DND-41 (cell line): ENCODE results near the gene HOTAIR.

ENCODE experiments used
- ATAC-seq: fragments of 200-7000 bp; cut with Tn5 transposase; 3 replicates; pipeline ENCODE4 v1.9.1; 2021; ENCODE audit warnings: low read depth; ENCODE audit not compliant: insufficient read depth
- DNase-seq: peaks from one replicate; pipeline ENCODE4 v3.0.0-alpha.2; 2020
- H2AFZ ChIP-seq: 2 replicates; pipeline ENCODE4 v1.6.0; 2012; ENCODE audit warnings: low read depth, low read length
- H3K27ac ChIP-seq: 2 replicates; pipeline ENCODE4 v1.5.1; 2012; ENCODE audit warnings: low read length, inconsistent platforms
- H3K27me3 ChIP-seq: fragments of 200-600 bp; sonication (generic); 2 replicates; pipeline ENCODE4 v1.6.0; 2012; ENCODE audit warnings: low read length, mild to moderate bottlenecking, inconsistent platforms; ENCODE audit not compliant: insufficient read depth, poor library complexity
- H3K36me3 ChIP-seq: 2 replicates; pipeline ENCODE4 v1.5.1; 2012; ENCODE audit warnings: low read length, inconsistent platforms; ENCODE audit not compliant: insufficient read depth
- H3K4me1 ChIP-seq: 2 replicates; pipeline ENCODE4 v1.5.1; 2012; ENCODE audit warnings: mild to moderate bottlenecking, low read length; ENCODE audit not compliant: insufficient read depth
- H3K4me2 ChIP-seq: 2 replicates; pipeline ENCODE4 v1.6.0; 2012; ENCODE audit warnings: mild to moderate bottlenecking, moderate library complexity, low read length, inconsistent platforms; ENCODE audit not compliant: insufficient read depth
- H3K4me3 ChIP-seq, 2 experiments: fragments of 200-600 bp in 1 of 2; shearing (Covaris generic) in 1 of 2; 2 replicates each; pipeline ENCODE4 v1.5.1; 2012 to 2016; ENCODE audit warnings: inconsistent platforms in 2 of 2, low read length in 2 of 2, mild to moderate bottlenecking in 2 of 2, low read depth in 1 of 2, moderate library complexity in 1 of 2
- H3K79me2 ChIP-seq: 2 replicates; pipeline ENCODE4 v1.6.0; 2012; ENCODE audit warnings: low read length, inconsistent platforms; ENCODE audit not compliant: insufficient read depth
- H3K9ac ChIP-seq: 2 replicates; pipeline ENCODE4 v1.6.0; 2012; ENCODE audit warnings: low read depth, mild to moderate bottlenecking, inconsistent platforms, low read length, moderate library complexity
- H3K9me3 ChIP-seq: 2 replicates; pipeline ENCODE4 v1.5.1; 2012; ENCODE audit warnings: low read length, moderate library complexity, mild to moderate bottlenecking, inconsistent platforms; ENCODE audit not compliant: insufficient read depth, severe bottlenecking
- H4K20me1 ChIP-seq: 2 replicates; pipeline ENCODE4 v1.6.0; 2012; ENCODE audit warnings: low read length; ENCODE audit not compliant: insufficient read depth
- CTCF ChIP-seq: IDR thresholded peaks from 2 replicates; pipeline ENCODE4 v1.5.1; 2012; ENCODE audit warnings: borderline replicate concordance, low read length, moderate library complexity, mild to moderate bottlenecking; ENCODE audit not compliant: poor library complexity, severe bottlenecking; ENCODE audit errors: extremely low read depth
- EZH2 ChIP-seq: IDR thresholded peaks from 3 replicates; pipeline ENCODE4 v1.6.1; 2012; ENCODE audit warnings: borderline replicate concordance, low read depth, mild to moderate bottlenecking, moderate library complexity, low read length, inconsistent platforms; ENCODE audit not compliant: severe bottlenecking

HOTAIR gene

DNA sequence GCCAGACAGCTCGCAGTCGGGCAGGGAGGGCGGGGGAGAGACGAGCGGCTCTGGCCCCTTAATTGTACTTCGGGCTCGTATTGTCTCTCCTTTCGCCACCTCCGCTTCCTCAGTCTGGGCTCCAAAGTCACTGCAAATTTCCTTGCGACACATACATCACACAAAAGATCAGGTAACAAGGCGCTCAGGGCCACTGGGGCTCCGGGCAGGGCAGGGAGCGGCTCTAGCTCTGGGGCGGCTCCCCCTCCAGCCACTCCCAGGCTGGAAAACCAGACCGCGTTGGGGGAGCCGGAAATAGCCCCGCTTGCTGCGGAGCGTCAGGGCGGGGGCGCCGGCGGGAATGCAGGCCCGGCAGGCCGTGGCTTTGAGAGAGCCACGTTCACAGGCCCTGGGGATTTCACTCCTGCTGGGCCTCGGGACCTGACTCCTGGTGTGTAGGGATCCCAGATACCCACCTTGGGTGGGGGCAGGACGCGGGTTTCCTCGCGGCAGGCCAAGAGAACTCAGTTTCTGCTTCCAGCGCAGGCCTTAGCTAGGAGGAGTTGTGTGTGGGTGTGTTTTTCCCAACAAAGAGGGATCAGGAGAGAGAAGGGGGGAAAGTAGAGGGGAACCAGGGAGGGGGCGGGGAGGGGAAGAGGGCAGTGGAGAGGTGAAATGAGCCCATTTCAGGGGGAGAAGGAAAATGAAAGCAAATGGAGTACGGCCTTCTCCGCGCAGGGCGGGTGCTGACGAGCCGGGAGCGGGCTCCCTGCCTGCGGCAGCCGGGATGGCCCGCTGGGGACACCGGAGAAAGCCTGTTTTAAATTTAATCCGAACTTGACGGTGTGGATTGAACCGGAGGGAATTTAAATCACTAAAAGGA lies 20.9 kb upstream of the HOTAIR start:
- TF ChIP-seq EZH2 = no peak
- no peak for TF ChIP-seq CTCF
- H3K36me3 ChIP-seq = no peaks in the 10 kb centered on the region
- peak overlapping the region; percentile 53 for H3K9ac ChIP-seq
- H3K79me2 ChIP-seq = no peaks in the 10 kb centered on the region
- H3K4me1 ChIP-seq = peaks cover 18% of the 10 kb centered on the region
- peak overlapping the region; percentile 54 for H3K4me2 ChIP-seq
- peak overlapping the region; percentile 32; the same call in 1 of the 2 replicates for H3K27ac ChIP-seq
- H3K4me3 ChIP-seq = peak overlapping the region in 1 of 2 experiments; percentile 47; a peak in 3 of 4 replicates
- ATAC-seq = peak; percentile 67
- peak overlapping the region; percentile 70 for H2AFZ ChIP-seq
- no peaks in the 10 kb centered on the region for H4K20me1 ChIP-seq
- no peak for DNase-seq
- H3K9me3 ChIP-seq = no peaks in the 10 kb centered on the region
- peaks cover 53% of the 10 kb centered on the region for H3K27me3 ChIP-seq

DNA sequence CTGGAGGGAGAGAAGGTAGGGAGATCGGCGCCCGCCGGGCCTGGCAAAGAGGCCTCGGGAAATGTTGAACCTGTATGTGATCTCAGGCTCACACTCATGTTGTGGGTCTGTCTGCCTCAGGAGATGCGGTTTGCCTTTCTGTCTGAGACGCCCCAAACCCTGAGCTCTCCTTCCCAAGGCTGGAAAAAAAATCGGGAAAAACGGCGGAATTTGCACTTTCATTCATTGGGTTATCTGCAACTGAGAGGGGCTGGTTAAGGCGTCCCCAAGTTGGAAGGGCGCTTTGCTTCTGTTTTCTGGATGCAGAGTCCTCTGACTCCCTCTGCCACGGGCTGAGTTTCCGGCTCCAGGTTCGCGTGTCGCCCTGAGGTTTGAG lies 20.2 kb upstream of the HOTAIR start:
- Histone ChIP-seq H3K4me1 (peaks cover 18% of the 10 kb centered on the region), H3K36me3 (no peaks in the 10 kb centered on the region), H2AFZ (peak overlapping the region; percentile 70; the same call in 1 of the 2 replicates), H3K9ac (no peak overlapping the region), H3K27me3 (peaks cover 59% of the 10 kb centered on the region), H3K4me3 (no peak overlapping the region), H4K20me1 (no peaks in the 10 kb centered on the region), H3K79me2 (no peaks in the 10 kb centered on the region), H3K9me3 (no peaks in the 10 kb centered on the region), H3K4me2 (no peak overlapping the region), H3K27ac (no peak overlapping the region)
- DNase-seq (no peak), ATAC-seq (no peak)
- TF ChIP-seq CTCF (no peak), EZH2 (no peak)

DNA sequence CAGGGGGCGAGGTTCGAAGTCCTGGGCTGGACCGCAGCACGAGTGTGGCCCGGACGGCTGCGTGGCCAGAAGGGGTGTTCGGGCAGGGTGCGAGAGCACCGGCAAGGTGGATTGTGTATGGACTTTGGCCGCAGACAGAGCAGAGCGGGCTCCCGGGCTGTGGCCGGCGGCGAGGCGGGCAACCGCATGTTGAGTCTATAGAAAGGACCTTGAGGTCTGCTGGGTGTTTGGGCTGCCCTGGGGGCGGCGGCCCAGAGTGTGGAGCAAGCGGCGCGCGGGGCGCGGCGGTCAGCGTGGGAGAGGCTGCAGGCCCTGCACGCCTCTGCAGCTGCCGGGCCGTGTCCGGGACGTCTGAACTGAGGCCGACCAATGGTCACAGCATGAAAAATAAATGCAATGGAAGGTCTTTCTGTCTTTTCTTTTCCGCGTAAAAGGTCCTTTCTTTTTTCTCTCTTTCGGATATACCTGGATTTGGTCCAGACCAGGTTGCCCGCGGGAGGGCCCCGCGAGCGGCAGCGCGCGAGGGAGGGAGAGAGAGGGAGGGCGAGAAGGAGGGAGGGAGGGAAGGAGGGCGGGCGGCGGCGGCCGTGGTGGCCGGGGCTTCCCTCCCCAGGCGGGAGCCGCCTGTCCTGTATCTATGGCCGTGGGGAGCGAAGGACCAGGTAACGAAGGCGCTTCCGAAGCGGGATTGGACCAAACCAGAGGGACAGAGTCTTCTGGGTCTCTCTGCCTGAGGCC lies 19.7 kb upstream of the HOTAIR start:
- H3K27me3 ChIP-seq = peaks cover 65% of the 10 kb centered on the region
- no peak for TF ChIP-seq CTCF
- H3K4me3 ChIP-seq = no peak overlapping the region
- no peak overlapping the region for H3K27ac ChIP-seq
- no peak for DNase-seq
- no peak for ATAC-seq
- H3K79me2 ChIP-seq = no peaks in the 10 kb centered on the region
- peaks cover 21% of the 10 kb centered on the region for H3K4me1 ChIP-seq
- H3K9ac ChIP-seq = no peak overlapping the region
- H3K4me2 ChIP-seq = no peak overlapping the region
- H2AFZ ChIP-seq = no peak overlapping the region
- H4K20me1 ChIP-seq = no peaks in the 10 kb centered on the region
- no peaks in the 10 kb centered on the region for H3K36me3 ChIP-seq
- H3K9me3 ChIP-seq = no peaks in the 10 kb centered on the region
